Neural progenitor cell (in vitro differentiated cells): ENCODE data around the gene ELAC2. TPM values are rescaled to one million over a fixed set of nuclear protein-coding genes. Genes with fewer than 3 reads are reported as not detected.

ENCODE experiments used
- DNase-seq: peaks from one replicate; pipeline ENCODE4 v3.0.0-alpha.2; 2016; ENCODE audit warnings: low spot score
- H2AFZ ChIP-seq: fragments of 200-600 bp; sonication (generic); replicated peaks from 2 replicates; pipeline ENCODE4 v1.6.1; 2016; ENCODE audit warnings: antibody characterized with exemption
- H3F3A ChIP-seq: fragments of 200-600 bp; sonication (generic); 2 replicates; pipeline ENCODE4 v1.6.1; 2016; ENCODE audit warnings: antibody characterized with exemption, low read depth
- H3K27ac ChIP-seq: fragments of 200-600 bp; sonication (generic); 2 replicates; pipeline ENCODE4 v1.5.1; 2016; ENCODE audit warnings: mild to moderate bottlenecking
- H3K27me3 ChIP-seq: fragments of 200-600 bp; sonication (generic); 2 replicates; pipeline ENCODE4 v1.6.1; 2016; ENCODE audit warnings: mild to moderate bottlenecking, moderate library complexity
- H3K36me3 ChIP-seq: fragments of 200-600 bp; sonication (generic); 2 replicates; pipeline ENCODE4 v1.5.1; 2016
- H3K4me1 ChIP-seq: fragments of 200-600 bp; sonication (generic); 2 replicates; pipeline ENCODE4 v1.6.1; 2016; ENCODE audit warnings: mixed run types
- H3K4me2 ChIP-seq: fragments of 200-600 bp; sonication (generic); 2 replicates; pipeline ENCODE4 v1.6.1; 2016
- H3K4me3 ChIP-seq: fragments of 200-600 bp; sonication (generic); 2 replicates; pipeline ENCODE4 v1.5.1; 2016
- H3K79me2 ChIP-seq: fragments of 200-600 bp; sonication (generic); 2 replicates; pipeline ENCODE4 v1.6.1; 2016; ENCODE audit warnings: low read depth
- H3K9ac ChIP-seq: fragments of 200-600 bp; sonication (generic); 2 replicates; pipeline ENCODE4 v1.6.1; 2016
- H3K9me3 ChIP-seq: fragments of 200-600 bp; sonication (generic); 2 replicates; pipeline ENCODE4 v1.5.1; 2016; ENCODE audit warnings: low read depth
- H4K20me1 ChIP-seq: fragments of 200-600 bp; sonication (generic); 2 replicates; pipeline ENCODE4 v1.6.1; 2016; ENCODE audit warnings: low read depth
- H3K27ac Mint-ChIP-seq: 3 replicates; pipeline ENCODE4 v1.8.0; 2021; ENCODE audit warnings: mixed read lengths
- H3K27me3 Mint-ChIP-seq: 2 replicates; pipeline ENCODE4 v1.8.0; 2022; ENCODE audit warnings: low read depth, mild to moderate bottlenecking, inconsistent platforms, moderate library complexity, mixed read lengths; ENCODE audit not compliant: insufficient read depth
- H3K36me3 Mint-ChIP-seq: 3 replicates; pipeline ENCODE4 v1.8.0; 2021; ENCODE audit warnings: mixed read lengths
- H3K4me1 Mint-ChIP-seq: 3 replicates; pipeline ENCODE4 v1.8.0; 2021; ENCODE audit warnings: mixed read lengths
- H3K4me3 Mint-ChIP-seq: 3 replicates; pipeline ENCODE4 v1.8.0; 2021; ENCODE audit warnings: mild to moderate bottlenecking, moderate library complexity, mixed read lengths
- H3K9me3 Mint-ChIP-seq: 3 replicates; pipeline ENCODE4 v1.8.0; 2020; ENCODE audit warnings: mixed read lengths
- CTCF ChIP-seq: fragments of 200-600 bp; sonication (generic); IDR thresholded peaks from 2 replicates; pipeline ENCODE4 v1.5.1; 2017; ENCODE audit warnings: antibody characterized with exemption, mild to moderate bottlenecking
- EZH2 ChIP-seq: fragments of 200-600 bp; sonication (generic); IDR thresholded peaks from 2 replicates; pipeline ENCODE4 v1.6.1; 2017; ENCODE audit warnings: antibody characterized with exemption, mild to moderate bottlenecking, moderate library complexity
- EZH2phosphoT487 ChIP-seq: fragments of 200-600 bp; sonication (generic); IDR thresholded peaks from 2 replicates; pipeline ENCODE4 v1.6.1; 2017; ENCODE audit warnings: antibody characterized with exemption
- total RNA-seq: library from RNA; depleted of rRNA; stranded (reverse); fragments of >200 nt; gene quantifications from 2 replicates; pipeline ENCODE4 v1.2.3, GENCODE V29; 2015; ENCODE audit warnings: low replicate concordance

Gene ELAC2
- total RNA-seq: 70.5 and 82.3 TPM in 2 replicates

- Histone ChIP-seq H3K4me2 (peak within 1 kb of the TSS; percentile 93), H3K36me3 (peaks cover 6% of the 10 kb centered on the region), H3K4me3 (peak within 1 kb of the TSS; percentile 78), H3K27me3 (no peaks in the 10 kb centered on the region), H3K27ac (peak within 1 kb of the TSS; percentile 16), H3K4me1 (peaks cover 5% of the 10 kb centered on the region), H3K9ac (peak within 1 kb of the TSS; percentile 44), H4K20me1 (peaks cover 8% of the 10 kb centered on the region), H3K9me3 (no peaks in the 10 kb centered on the region), H3K79me2 (peaks cover 17% of the 10 kb centered on the region), H2AFZ (peak within 1 kb of the TSS; percentile 92), H3F3A (peaks cover 7% of the 10 kb centered on the region)
- peak within 1 kb of the TSS; percentile 94 for H3K4me3 Mint-ChIP-seq
- DNase-seq: peak; percentile 99
- peak within 1 kb of the TSS; percentile 90 for H3K27ac Mint-ChIP-seq
- H3K4me1 Mint-ChIP-seq: peaks cover 7% of the 10 kb centered on the region
- H3K9me3 Mint-ChIP-seq: no peaks in the 10 kb centered on the region
- no peaks in the 10 kb centered on the region for H3K27me3 Mint-ChIP-seq
- H3K36me3 Mint-ChIP-seq: peaks cover 12% of the 10 kb centered on the region
- TF ChIP-seq CTCF (peak; percentile 20), EZH2phosphoT487 (no peak)
Observed at GRCh38 chr17:13017655-13018459, at the start of gene ELAC2. Gene ELAC2, minus strand, starts transcription at chr17:13018027. Its CDS starts 80 bp downstream, at chr17:13017947.

DNA sequence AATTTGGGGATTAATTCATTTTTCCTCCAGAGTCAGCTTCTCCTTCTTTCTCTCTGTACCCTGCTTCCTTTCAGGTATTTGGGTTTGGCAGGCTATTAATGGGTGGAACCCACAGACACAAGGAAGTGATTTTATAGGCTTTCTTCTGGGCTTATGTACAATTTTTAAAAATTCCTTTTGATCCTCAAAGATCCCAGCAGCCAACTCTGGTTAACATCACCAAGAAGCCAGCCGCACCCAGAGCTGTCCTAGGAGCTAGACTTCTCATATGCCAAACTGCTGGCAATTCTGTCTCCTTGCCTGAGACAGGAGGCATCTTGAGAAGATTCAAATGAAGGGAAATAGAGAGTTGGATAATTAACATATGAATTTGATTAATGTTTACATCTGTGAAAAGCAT lies 47.2 kb upstream of the ELAC2 start:
- no peak for DNase-seq
- H3K4me3 Mint-ChIP-seq: no peak overlapping the region
- H3F3A ChIP-seq: no peaks in the 10 kb centered on the region
- H4K20me1 ChIP-seq: no peaks in the 10 kb centered on the region
- no peak overlapping the region for H3K9ac ChIP-seq
- no peaks in the 10 kb centered on the region for H3K9me3 ChIP-seq
- no peaks in the 10 kb centered on the region for H3K4me1 Mint-ChIP-seq
- TF ChIP-seq EZH2phosphoT487 (no peak), CTCF (no peak), EZH2 (no peak)
- no peak overlapping the region for H3K27ac Mint-ChIP-seq
- no peaks in the 10 kb centered on the region for H3K27me3 ChIP-seq
- no peaks in the 10 kb centered on the region for H3K4me1 ChIP-seq
- no peak overlapping the region for H2AFZ ChIP-seq
- peaks cover 5% of the 10 kb centered on the region for H3K9me3 Mint-ChIP-seq
- H3K4me3 ChIP-seq: no peak overlapping the region
- H3K4me2 ChIP-seq: no peak overlapping the region
- H3K27me3 Mint-ChIP-seq: peaks cover 2% of the 10 kb centered on the region
- H3K36me3 ChIP-seq: no peaks in the 10 kb centered on the region
- no peaks in the 10 kb centered on the region for H3K79me2 ChIP-seq
- no peak overlapping the region for H3K27ac ChIP-seq
- no peaks in the 10 kb centered on the region for H3K36me3 Mint-ChIP-seq

- no peak overlapping the region for H3K4me2 ChIP-seq
- H3K79me2 ChIP-seq: no peaks in the 10 kb centered on the region
- no peaks in the 10 kb centered on the region for H3K36me3 ChIP-seq
- DNase-seq: no peak
- H3K9ac ChIP-seq: no peak overlapping the region
- H3K9me3 Mint-ChIP-seq: peaks cover 2% of the 10 kb centered on the region
- H3K9me3 ChIP-seq: no peaks in the 10 kb centered on the region
- no peaks in the 10 kb centered on the region for H4K20me1 ChIP-seq
- TF ChIP-seq EZH2 (no peak), EZH2phosphoT487 (no peak), CTCF (no peak)
- no peak overlapping the region for H2AFZ ChIP-seq
- H3K27ac ChIP-seq: no peak overlapping the region
- no peaks in the 10 kb centered on the region for H3K27me3 ChIP-seq
- H3F3A ChIP-seq: no peaks in the 10 kb centered on the region
- H3K27me3 Mint-ChIP-seq: no peaks in the 10 kb centered on the region
- no peaks in the 10 kb centered on the region for H3K4me1 Mint-ChIP-seq
- H3K27ac Mint-ChIP-seq: no peak overlapping the region
- H3K4me3 Mint-ChIP-seq: no peak overlapping the region
- no peaks in the 10 kb centered on the region for H3K4me1 ChIP-seq
- H3K4me3 ChIP-seq: no peak overlapping the region
- H3K36me3 Mint-ChIP-seq: no peaks in the 10 kb centered on the region
Observed at GRCh38 chr17:13055131-13055530, 37.3 kb upstream of the ELAC2 start.
